A549 treated with CpdA at 1 μM for 4 hours (cell line): ENCODE measurements around the gene ARL6IP6. TPM values are rescaled to one million over a fixed set of nuclear protein-coding genes. Genes with fewer than 3 reads are reported as not detected.

Source experiments
- total RNA-seq: library from RNA; stranded (reverse); fragments of 200-300 nt; extraction: Qiagen RNA extraction; gene quantifications from 5 replicates; pipeline ENCODE4 v1.2.3, GENCODE V29; 2022; ENCODE audit warnings: low read depth

Gene ARL6IP6
- total RNA-seq, result 21.1 to 26.1 TPM (median 22.0 TPM) in 5 replicates

DNA sequence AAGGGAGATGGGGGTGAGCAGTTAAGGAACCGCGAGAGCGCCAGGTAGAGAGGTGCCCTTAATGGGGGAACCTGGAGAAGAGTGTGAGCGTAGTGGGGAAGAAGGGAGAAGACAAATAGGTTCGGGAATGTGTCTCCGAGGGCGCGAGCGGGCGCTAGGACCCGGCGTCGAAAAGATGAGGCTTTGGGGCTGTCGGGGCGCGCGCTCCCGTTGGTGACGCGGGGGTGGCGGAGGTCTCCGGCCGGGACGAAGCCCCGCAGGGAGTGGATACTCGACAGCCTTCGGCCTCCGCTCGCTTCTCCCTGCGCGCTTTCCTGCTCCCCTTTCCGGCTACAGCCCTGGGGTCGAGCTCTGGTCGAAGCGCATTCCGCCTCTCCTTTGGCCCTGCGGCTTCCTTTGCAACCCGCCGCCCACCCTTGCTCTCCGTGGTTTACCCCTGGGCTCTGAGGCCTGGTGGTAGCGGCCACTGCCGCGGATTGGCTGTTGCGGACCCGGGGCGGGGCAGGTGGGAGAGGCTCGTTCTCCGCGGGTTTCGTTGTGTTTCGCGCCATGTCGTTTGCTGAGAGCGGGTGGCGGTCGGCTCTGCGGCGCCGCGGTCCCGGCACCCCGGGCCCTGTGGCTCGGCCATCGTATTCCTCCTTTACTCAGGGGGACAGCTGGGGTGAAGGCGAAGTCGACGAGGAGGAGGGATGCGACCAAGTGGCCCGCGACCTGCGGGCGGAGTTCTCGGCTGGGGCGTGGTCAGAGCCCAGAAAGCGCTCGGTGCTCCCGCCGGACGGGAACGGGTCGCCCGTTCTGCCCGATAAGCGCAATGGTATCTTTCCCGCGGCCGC lies at the start of gene ARL6IP6:
ARL6IP6 (plus strand) TSS at position 545 of the 833 bp plus-strand sequence; CDS start at position 550, 5 bp downstream.

DNA sequence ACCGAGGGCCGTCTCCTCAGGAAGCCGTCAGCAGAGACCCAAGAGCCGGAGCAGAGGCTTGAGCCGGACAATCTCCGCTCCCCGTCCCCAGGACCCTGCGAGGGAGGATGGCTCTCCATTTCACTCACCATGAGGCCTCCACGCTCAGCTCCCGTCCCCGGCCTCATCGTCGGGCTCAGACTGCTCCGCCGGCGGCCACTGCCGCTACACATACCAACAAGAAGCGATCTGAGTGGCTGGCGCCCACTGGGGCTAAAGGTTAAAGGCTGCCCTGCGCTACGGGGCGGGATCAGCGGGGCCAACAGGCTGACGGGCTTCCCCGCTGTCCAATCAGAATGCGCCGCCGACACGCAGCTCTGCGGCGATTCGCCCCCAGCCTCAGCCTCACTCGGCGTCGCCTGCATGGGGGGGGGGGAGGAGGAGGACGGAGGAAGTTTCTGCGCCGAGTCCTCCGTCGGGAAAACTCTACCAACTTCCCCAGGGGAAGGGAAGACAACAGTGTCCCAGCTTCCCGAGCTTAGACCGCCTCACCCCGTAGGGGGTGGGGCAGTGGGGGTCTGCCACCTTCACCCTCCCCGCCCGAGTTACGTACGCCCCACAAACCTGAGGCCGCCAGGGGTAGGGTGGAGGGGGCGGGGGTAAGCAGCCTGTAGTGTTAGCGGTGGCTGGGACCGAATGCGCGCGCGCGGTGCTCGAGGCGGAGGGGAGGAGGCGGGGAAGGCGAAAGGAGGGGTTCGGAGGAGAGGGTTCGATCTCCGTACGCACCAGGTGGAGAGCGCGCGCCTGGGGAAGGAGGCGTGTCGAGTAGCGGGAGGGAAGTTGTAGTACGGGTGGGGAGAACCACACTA lies 968 bp upstream of the ARL6IP6 start, which contains the start of gene PRPF40A:
PRPF40A (minus strand) TSS at position 234 of the 848 bp plus-strand sequence; CDS start at position 212, 22 bp downstream.

Other genes starting within 250 kb of the ARL6IP6 start
- 64.8 to 93.4 TPM (median 85.7 TPM) in 5 replicates for gene PRPF40A, start 1.2 kb upstream of the ARL6IP6 start, total RNA-seq